Heart left ventricle (tissue), 16 donors: Measurements from ENCODE around the gene RNF187. TPM values are rescaled to one million over a fixed set of nuclear protein-coding genes. Genes with fewer than 3 reads are reported as not detected.

Experiments used
- ATAC-seq, 4 donors: fragments of 200-7000 bp; cut with Tn5 transposase; one replicate each; pipeline ENCODE4 v1.9.1; 2020 to 2022; ENCODE audit warnings: moderate library complexity in 4 of 4, mild to moderate bottlenecking in 3 of 4, moderate number of reproducible peaks in 1 of 4
- DNase-seq, 5 donors: peaks; one replicate each; pipeline ENCODE4 v3.0.0-alpha.2; 2020
- H3K27ac ChIP-seq, 12 donors: fragments of 200-600 bp; sonication (generic) in 4 of 12; one replicate each; pipeline versions ENCODE4 v1.5.0 to v1.8.0; 2016 to 2022; ENCODE audit warnings: mild to moderate bottlenecking in 2 of 12
- H3K27me3 ChIP-seq, 9 donors: fragments of 200-600 bp; sonication (generic) in 2 of 9; one replicate each; pipeline versions ENCODE4 v1.5.1 to v1.8.0; 2016 to 2022; ENCODE audit warnings: mild to moderate bottlenecking in 3 of 9
- H3K36me3 ChIP-seq, 9 donors: fragments of 200-600 bp; sonication (generic) in 2 of 9; one replicate each; pipeline versions ENCODE4 v1.5.0 to v1.8.0; 2018 to 2022; ENCODE audit warnings: mild to moderate bottlenecking in 2 of 9
- H3K4me1 ChIP-seq, 12 donors: fragments of 200-600 bp; sonication (generic) in 4 of 12; one replicate each; pipeline versions ENCODE4 v1.5.0 to v1.8.0; 2016 to 2022; ENCODE audit warnings: mild to moderate bottlenecking in 3 of 12
- H3K4me3 ChIP-seq, 12 donors: fragments of 200-600 bp; sonication (generic) in 4 of 12; one replicate each; pipeline versions ENCODE4 v1.5.0 to v1.8.0; 2017 to 2022; ENCODE audit warnings: mild to moderate bottlenecking in 9 of 12, moderate library complexity in 4 of 12
- H3K9me3 ChIP-seq, 12 donors: fragments of 200-600 bp; sonication (generic) in 4 of 12; one replicate each; pipeline versions ENCODE4 v1.5.0 to v1.8.0; 2016 to 2022; ENCODE audit warnings: mild to moderate bottlenecking in 1 of 12
- CTCF ChIP-seq, 12 donors: fragments of 200-600 bp; sonication (generic) in 4 of 12; IDR thresholded peaks; one replicate each; pipeline versions ENCODE4 v1.5.0 to v1.8.0; 2018 to 2022; ENCODE audit warnings: antibody characterized with exemption in 12 of 12, mild to moderate bottlenecking in 5 of 12
- POLR2A ChIP-seq, 2 donors: fragments of 450-650 bp; IDR thresholded peaks; one replicate each; pipeline ENCODE4 v1.6.1; 2017; ENCODE audit warnings: antibody characterized with exemption in 2 of 2, mild to moderate bottlenecking in 2 of 2, moderate library complexity in 2 of 2
- WGBS, 4 donors: extraction: QIAGEN DNeasy Blood & Tissue Kit in 2 of 4; methylation state at CpG; one replicate each; pipeline versions ENCODE4 v1.1.5 to v1.1.7; 2013 to 2018; 5-methylcytosine and 5-hydroxymethylcytosine counted together
- intact Hi-C, 10 donors: fragments of 100-400 bp; cut with DNase I; formaldehyde crosslinking; loops; one replicate each; pipeline versions ENCODE4 v1.11.1 to v1.14.2; 2022
- polyA plus RNA-seq, 2 donors: library from polyadenylated mRNA; stranded (reverse); fragments of 200-250 nt; gene quantifications; one replicate each; pipeline ENCODE4 v1.2.3, GENCODE V29; 2013
- total RNA-seq, 9 donors: library from RNA; depleted of rRNA in 2 of 9; stranded (reverse); fragments of >200 nt in 2 of 9; fragmentation: NEBNext Ultra II Directional in 3 of 9; extraction: Animal tissue kit (Norgen Biotek cat#: 25700) in 3 of 9; gene quantifications; one replicate each; pipeline versions ENCODE4 v1.1.0 to v1.2.4, GENCODE V29; 2016 to 2023
- donor health status: ischemic (EF 13 %, LVEDD 7.1; RV severe dilation, severe dysfunction).
- donor health status: healthy with polysubstance abuse.
- donor health status: DM: no; HTN: yes; CAD: no.
- donor health status: DM: no; HTN: no; CAD: no.
- donor health status: ischemic (EF 25% LVEDD 6.9; RV normal size, moderate dysfunction).
- donor health status: ischemic (EF 25% LVEDD 5.7; RV mildly dilated, moderate dysfunction).
- donor health status: healthy.
- donor health status: DM: yes; HTN: yes; CAD: no.
- donor health status: ischemic (EF 35%, LVEDD 5.7; RV mildly dilated, moderate dysfunction).
- donor health status: nonischemic (EF 11% LVEDD 7.7; RV severe dilation, severe dysfunction).
- donor health status: DM: yes; HTN: yes; CAD: no.
- donor health status: PGD.
- donor health status: ischemic (EF 29% LVEDD 5.4; RV normal size, mild dysfunction).
- donor health status: nonischemic (EF 23%, LVEDD 6.1; RV moderate dilation, normal function).

The RNF187 gene
- total and polyA plus RNA-seq, 11 donors: 26.1 to 96.3 (median 70.6) TPM

- Histone ChIP-seq H3K27me3 (no peaks in the 10 kb centered on the region), H3K4me3 (no peak overlapping the region), H3K27ac (peak overlapping the region in 1 of 12 donors; percentile 65), H3K36me3 (no peaks in the 10 kb centered on the region), H3K9me3 (no peaks in the 10 kb centered on the region), H3K4me1 (peaks cover 0 to 15% (median 0%) of the 10 kb centered on the region in 12 donors)
- ATAC-seq (peak in 1 of 4 donors; percentile 58), DNase-seq (no peak)
- intact Hi-C loops: no loop called here
- no peak for TF ChIP-seq POLR2A (IDR thresholded peaks at IDR 0.05)
- no peak for TF ChIP-seq CTCF (IDR thresholded peaks at IDR 0.05)
- WGBS, 4 donors: 50 to 61% (median 56%) methylated on average over 10 of the region's 10 CpGs
Measured at GRCh38 chr1:228478912-228479711, 8.1 kb upstream of the RNF187 start.

- Histone ChIP-seq H3K4me3 (no peak overlapping the region), H3K4me1 (peaks cover 6 to 29% (median 13%) of the 10 kb centered on the region in 12 donors), H3K27me3 (no peaks in the 10 kb centered on the region), H3K9me3 (no peaks in the 10 kb centered on the region), H3K27ac (no peak overlapping the region), H3K36me3 (no peaks in the 10 kb centered on the region)
- WGBS, 4 donors: 93 to 96% (median 94%) methylated on average over 1 of the region's 1 CpG
- DNase-seq (no peak), ATAC-seq (no peak)
- TF ChIP-seq POLR2A (IDR thresholded peaks at IDR 0.05): no peak
- no peak for TF ChIP-seq CTCF (IDR thresholded peaks at IDR 0.05)
- intact Hi-C loops: no loop called here
Measured at GRCh38 chr1:228483789-228484188, 3.4 kb upstream of the RNF187 start.

- TF ChIP-seq POLR2A (IDR thresholded peaks at IDR 0.05) (peak in 1 of 2 donors; percentile 23), CTCF (IDR thresholded peaks at IDR 0.05) (peak in 1 of 12 donors; percentile 6)
- H3K27ac ChIP-seq: peak overlapping the region; percentile 97 to 100 (median 100)
- intact Hi-C loops: loop anchor here in 1 of 10 donors (2.0 kb wide), 1 partner anchor 28 kb away; a partner anchor contains a TSS
- peak; percentile 72 to 90 (median 84) for ATAC-seq
- peaks cover 6 to 46% (median 30%) of the 10 kb centered on the region in 12 donors for H3K4me1 ChIP-seq
- 0% methylated on average over 48 to 60 of the region's 60 CpGs for WGBS, 4 donors
- peak; percentile 74 to 91 (median 83) for DNase-seq
- H3K27me3 ChIP-seq: no peaks in the 10 kb centered on the region
- peak overlapping the region; percentile 66 to 99 (median 74) for H3K4me3 ChIP-seq
- peaks cover 0 to 28% (median 12%) of the 10 kb centered on the region in 9 donors for H3K36me3 ChIP-seq
- H3K9me3 ChIP-seq: no peaks in the 10 kb centered on the region
Measured at GRCh38 chr1:228486596-228487335, 416 bp upstream of the RNF187 start.
